Mononuclear cell (primary cell): ENCODE measurements around the gene PRMT9. TPM values are rescaled to one million over a fixed set of nuclear protein-coding genes. Genes with fewer than 3 reads are reported as not detected.

ENCODE experiments used
- H3K27me3 ChIP-seq: 2 replicates; pipeline ENCODE4 v1.6.0; 2011; ENCODE audit warnings: low read length, control low read depth; ENCODE audit not compliant: insufficient read depth
- H3K4me1 ChIP-seq: 2 replicates; pipeline ENCODE4 v1.5.1; 2011; ENCODE audit warnings: mild to moderate bottlenecking, low read length, control low read depth; ENCODE audit not compliant: insufficient read depth
- H3K4me3 ChIP-seq: 2 replicates; pipeline ENCODE4 v1.5.1; 2011; ENCODE audit warnings: mild to moderate bottlenecking, low read length, moderate library complexity
- H3K9me3 ChIP-seq: 2 replicates; pipeline ENCODE4 v1.5.1; 2011; ENCODE audit warnings: low read depth, mild to moderate bottlenecking, control low read depth, low read length
- total RNA-seq: library from RNA; depleted of rRNA; stranded (reverse); fragments of >200 nt; gene quantifications from one replicate; pipeline ENCODE4 v1.2.3, GENCODE V29; 2012

Gene PRMT9
- total RNA-seq, 1 donor: 19.3 TPM

DNA sequence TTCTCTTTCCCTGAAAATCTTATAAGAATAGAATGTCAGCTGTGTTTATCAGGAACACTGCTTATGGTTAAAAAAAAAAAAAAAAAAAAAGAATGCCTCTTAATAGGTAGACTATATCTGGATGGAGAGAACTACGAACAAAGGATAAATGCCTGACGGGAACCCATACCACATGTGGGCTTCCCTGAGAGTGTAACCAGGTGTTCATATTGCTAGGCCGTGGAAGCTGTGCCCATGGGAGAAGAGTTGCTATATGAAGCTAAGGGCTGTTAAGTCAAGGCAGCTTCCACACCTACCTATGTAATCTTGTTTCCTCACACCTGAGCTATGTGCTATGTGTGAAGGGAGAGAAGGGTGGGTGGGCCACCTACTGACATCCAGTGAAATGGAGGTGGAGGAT lies 39.5 kb downstream of the PRMT9 start:
- Histone ChIP-seq H3K27me3 (no peaks in the 10 kb centered on the region), H3K4me3 (no peak overlapping the region), H3K4me1 (no peaks in the 10 kb centered on the region), H3K9me3 (no peaks in the 10 kb centered on the region)

- H3K27me3 ChIP-seq: no peaks in the 10 kb centered on the region
- H3K9me3 ChIP-seq: no peaks in the 10 kb centered on the region
- no peaks in the 10 kb centered on the region for H3K4me1 ChIP-seq
- H3K4me3 ChIP-seq: no peak overlapping the region
Measured at GRCh38 chr4:147643616-147644015, 40.3 kb downstream of the PRMT9 start.

DNA sequence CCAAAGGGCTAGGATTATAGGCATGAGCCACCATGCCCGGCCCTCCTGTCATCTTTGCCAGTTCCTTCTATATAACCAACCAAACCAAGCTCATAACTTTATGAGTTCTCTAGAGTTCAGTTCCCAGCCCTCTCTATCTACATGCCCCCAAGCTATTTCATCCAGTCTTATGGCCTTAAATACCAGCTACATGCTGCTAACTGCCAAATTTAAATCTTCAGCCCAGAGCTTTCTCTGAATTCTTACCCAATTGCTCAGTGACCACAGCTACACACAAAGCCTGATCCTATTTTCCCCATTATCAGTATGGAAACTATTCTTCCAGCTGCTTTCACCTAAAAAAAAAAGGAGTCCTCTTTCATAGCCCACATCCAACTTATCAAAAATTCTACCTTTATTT lies 43.6 kb downstream of the PRMT9 start:
- no peaks in the 10 kb centered on the region for H3K4me1 ChIP-seq
- H3K9me3 ChIP-seq: no peaks in the 10 kb centered on the region
- H3K27me3 ChIP-seq: no peaks in the 10 kb centered on the region
- no peak overlapping the region for H3K4me3 ChIP-seq

DNA sequence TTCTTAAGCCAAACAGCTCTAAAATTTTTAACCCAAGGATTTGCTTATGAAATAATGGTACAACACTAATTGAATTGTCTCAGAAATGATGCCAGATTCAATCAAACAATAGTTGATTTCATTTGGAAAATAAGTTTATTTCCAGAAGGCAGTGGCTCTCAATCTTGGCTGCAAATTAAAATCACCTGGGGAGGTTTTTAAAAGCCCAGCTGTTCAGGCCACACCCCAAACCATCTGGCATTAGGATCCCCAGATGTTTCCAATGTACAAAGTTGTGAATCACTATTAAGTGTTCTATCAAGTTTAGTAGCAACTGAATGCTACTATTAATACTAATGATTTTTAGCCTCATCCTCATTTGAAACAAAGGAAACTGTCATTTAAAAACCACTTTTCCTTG lies 44.6 kb downstream of the PRMT9 start:
- H3K9me3 ChIP-seq: no peaks in the 10 kb centered on the region
- no peaks in the 10 kb centered on the region for H3K27me3 ChIP-seq
- H3K4me1 ChIP-seq: no peaks in the 10 kb centered on the region
- no peak overlapping the region for H3K4me3 ChIP-seq

DNA sequence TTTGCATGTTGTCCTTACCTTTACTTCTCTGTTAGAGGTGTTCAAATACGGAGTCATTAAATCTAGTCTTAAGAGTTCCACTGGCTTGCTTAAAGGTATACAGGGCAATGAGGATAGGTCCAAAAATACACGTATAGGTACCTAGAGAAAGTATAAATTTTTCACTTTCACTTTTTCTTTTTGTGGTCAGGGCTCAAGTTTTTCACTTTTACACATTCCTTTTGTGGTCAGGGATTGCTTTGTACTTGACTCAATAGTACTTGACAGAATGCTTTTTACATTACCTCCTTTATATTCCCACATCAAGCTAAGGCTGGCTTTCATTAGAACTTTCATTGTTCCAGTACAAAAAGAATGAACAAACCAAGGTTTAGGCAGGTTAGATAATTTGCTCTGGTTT lies 45.0 kb downstream of the PRMT9 start:
- Histone ChIP-seq H3K4me1 (no peaks in the 10 kb centered on the region), H3K27me3 (no peaks in the 10 kb centered on the region), H3K9me3 (no peaks in the 10 kb centered on the region), H3K4me3 (no peak overlapping the region)

DNA sequence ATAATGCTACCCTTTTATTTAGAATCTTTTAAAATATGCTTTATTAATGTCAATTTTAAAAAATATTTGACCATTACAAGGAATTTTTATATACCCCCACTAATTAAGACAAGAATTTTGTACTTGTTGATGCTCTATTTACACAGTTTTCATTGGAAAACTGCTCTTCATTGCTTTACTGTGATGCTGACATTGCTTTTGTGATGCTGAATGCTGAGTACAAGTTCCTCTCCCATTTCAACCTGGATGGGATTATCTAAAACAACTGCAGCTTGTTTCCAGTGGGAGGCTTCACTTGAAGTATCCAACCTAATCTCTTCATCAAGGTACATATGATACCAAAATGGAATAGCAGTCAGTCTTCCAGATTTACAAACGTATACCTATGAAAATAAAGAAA lies 45.6 kb downstream of the PRMT9 start:
- Histone ChIP-seq H3K27me3 (no peaks in the 10 kb centered on the region), H3K4me3 (no peak overlapping the region), H3K9me3 (no peaks in the 10 kb centered on the region), H3K4me1 (no peaks in the 10 kb centered on the region)

- H3K27me3 ChIP-seq: no peaks in the 10 kb centered on the region
- no peaks in the 10 kb centered on the region for H3K4me1 ChIP-seq
- H3K9me3 ChIP-seq: no peaks in the 10 kb centered on the region
- no peak overlapping the region for H3K4me3 ChIP-seq
Measured at GRCh38 chr4:147635348-147635747, 48.6 kb downstream of the PRMT9 start.

- Histone ChIP-seq H3K4me1 (no peaks in the 10 kb centered on the region), H3K4me3 (no peak overlapping the region), H3K27me3 (no peaks in the 10 kb centered on the region), H3K9me3 (no peaks in the 10 kb centered on the region)
Measured at GRCh38 chr4:147633643-147634042, 50.3 kb downstream of the PRMT9 start.

GRCh38 chr4:147633113-147633512 lies 50.9 kb downstream of the PRMT9 start:
- H3K4me1 ChIP-seq: no peaks in the 10 kb centered on the region
- no peaks in the 10 kb centered on the region for H3K27me3 ChIP-seq
- no peaks in the 10 kb centered on the region for H3K9me3 ChIP-seq
- no peak overlapping the region for H3K4me3 ChIP-seq

DNA sequence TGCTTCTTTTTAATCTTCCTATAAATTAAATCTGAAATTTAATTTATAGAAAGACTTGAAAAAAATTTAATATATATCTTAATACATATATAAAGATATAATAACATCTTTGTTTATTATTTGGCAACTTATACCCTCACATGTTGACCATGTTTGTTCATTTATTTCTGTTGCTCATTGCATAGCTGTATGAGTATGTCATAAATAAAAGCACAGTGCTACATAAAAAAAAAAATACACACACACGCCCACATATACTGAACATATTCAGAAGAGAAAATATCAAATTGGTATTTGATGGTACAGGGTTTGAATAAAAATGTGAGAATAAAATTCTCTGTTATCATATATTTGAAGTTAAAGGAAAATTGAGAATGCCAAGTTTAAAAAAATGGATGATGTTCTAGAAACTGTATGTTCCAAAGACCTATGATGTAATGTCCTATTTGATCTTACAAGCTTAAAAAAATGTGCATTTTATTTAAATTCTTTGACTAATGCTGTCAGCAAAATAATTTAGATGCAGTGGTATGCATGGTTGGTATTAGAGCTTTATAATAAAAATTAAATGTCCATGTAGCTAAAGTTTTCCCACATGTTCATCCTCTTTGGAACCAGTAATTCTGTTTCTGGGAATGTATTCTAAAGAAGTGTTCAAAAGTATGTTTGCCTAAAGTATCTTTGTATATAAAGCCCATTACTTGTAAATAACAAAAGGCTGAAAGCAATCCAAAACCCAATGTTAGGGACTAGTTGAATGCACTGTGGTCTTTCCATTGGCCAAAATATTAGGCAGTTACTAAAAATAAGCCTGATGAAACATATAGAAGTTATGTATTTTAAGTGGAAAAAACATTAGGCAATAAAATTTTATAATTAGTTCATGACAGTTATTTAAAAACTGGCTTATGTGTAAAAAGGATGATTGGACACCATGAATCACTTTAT lies 53.9 kb downstream of the PRMT9 start:
- Histone ChIP-seq H3K9me3 (no peaks in the 10 kb centered on the region), H3K4me1 (no peaks in the 10 kb centered on the region), H3K4me3 (no peak overlapping the region), H3K27me3 (no peaks in the 10 kb centered on the region)

DNA sequence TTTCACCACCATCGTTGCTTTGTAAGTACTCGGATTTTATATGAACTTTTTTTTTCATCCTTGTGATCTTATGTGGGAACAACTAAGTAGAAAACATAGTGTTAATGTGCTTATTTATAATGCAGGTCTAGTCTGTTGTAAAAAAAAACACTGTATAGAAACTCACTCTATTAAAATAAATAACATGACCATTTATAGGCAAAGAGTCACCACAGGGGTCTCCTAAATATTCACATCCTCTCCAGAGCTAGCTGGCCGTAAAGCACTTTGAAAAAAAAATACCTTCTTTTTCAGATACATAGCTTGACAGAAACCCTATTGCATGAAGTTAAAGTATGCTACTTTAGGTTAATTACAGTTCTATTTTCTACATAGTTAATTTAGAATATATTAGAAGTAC lies 55.5 kb downstream of the PRMT9 start:
- Histone ChIP-seq H3K9me3 (no peaks in the 10 kb centered on the region), H3K27me3 (no peaks in the 10 kb centered on the region), H3K4me3 (no peak overlapping the region), H3K4me1 (no peaks in the 10 kb centered on the region)

DNA sequence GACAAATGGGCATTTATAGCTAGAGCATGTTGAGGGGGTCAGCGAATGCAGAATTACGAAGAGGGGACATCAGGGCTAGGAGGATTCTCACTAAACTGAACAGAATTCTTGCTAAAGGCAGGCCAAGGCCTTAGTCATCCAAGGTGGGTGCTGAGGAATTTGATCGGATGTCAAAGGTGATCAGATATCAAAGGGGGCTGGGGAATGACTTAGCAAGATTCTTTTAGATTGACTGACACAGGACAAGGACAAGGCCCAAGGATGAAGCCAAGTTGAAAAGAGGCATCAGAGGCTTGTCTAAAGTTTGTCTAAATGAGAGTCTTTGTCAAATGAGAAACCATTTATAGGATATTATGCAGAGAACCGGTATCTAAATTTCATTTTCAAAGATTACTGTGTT lies 57.1 kb downstream of the PRMT9 start:
- H3K4me1 ChIP-seq: no peaks in the 10 kb centered on the region
- H3K9me3 ChIP-seq: no peaks in the 10 kb centered on the region
- no peaks in the 10 kb centered on the region for H3K27me3 ChIP-seq
- no peak overlapping the region for H3K4me3 ChIP-seq

- Histone ChIP-seq H3K9me3 (no peaks in the 10 kb centered on the region), H3K4me1 (peaks cover 5% of the 10 kb centered on the region), H3K4me3 (no peak overlapping the region), H3K27me3 (no peaks in the 10 kb centered on the region)
Measured at GRCh38 chr4:147625733-147626132, 58.2 kb downstream of the PRMT9 start.

- H3K9me3 ChIP-seq: no peaks in the 10 kb centered on the region
- H3K27me3 ChIP-seq: no peaks in the 10 kb centered on the region
- H3K4me3 ChIP-seq: no peak overlapping the region
- peaks cover 36% of the 10 kb centered on the region for H3K4me1 ChIP-seq
Measured at GRCh38 chr4:147620315-147620714, 63.6 kb downstream of the PRMT9 start.

DNA sequence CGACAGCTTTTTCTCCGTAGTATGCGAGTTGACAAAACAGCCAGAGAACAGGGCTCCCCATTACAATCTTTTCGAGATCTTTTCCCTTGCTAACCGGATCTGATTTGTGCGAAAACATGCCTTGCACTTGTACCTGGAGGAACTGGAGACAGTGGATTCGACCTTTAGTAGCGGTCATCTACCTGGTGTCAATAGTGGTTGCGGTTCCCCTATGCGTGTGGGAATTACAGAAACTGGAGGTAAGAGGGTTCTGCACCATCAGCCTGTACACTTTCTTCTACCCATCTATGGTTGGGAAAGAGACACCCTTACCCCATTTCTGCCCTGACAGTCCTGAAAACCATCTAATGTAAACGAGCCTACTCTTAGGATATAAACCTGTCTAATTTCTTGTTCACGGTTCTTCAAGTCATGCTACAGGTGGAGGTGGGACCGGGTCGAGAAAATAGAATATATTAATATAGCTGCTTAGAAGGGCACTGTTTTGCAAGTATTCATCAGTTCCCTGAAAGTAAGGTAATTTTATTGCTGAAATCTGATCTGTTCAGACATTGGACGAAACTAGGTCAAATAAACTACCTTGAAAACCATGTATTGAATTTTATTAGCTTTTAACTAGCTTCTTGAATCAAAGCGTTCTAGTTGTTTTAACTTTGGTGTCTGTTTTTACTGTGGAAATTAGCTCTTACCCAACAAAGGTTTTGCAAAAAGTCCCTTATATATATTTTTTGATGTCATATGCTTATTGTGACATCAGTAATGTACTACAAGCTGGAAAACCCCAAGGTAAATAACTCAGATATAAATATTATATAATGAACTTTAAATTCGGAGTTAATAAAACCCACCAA lies 65.9 kb downstream of the PRMT9 start:
- peaks cover 36% of the 10 kb centered on the region for H3K4me1 ChIP-seq

More for the DNA sequence above, 65.9 kb downstream of the PRMT9 start:
- H3K27me3 ChIP-seq: peaks cover 12% of the 10 kb centered on the region
- H3K9me3 ChIP-seq: no peaks in the 10 kb centered on the region
- H3K4me3 ChIP-seq: peak overlapping the region; percentile 92
